D341Med (cell line): ENCODE measurements around the gene MCM5.
"Not testable (repeated sequence)": the region's sequence is repeated elsewhere in the genome, so short reads cannot be mapped to it uniquely, and the experiment has no call there.

Experiments
- DNase-seq: peaks from one replicate; pipeline ENCODE4 v3.0.0; 2012; ENCODE audit warnings: low spot score

The MCM5 gene

DNA sequence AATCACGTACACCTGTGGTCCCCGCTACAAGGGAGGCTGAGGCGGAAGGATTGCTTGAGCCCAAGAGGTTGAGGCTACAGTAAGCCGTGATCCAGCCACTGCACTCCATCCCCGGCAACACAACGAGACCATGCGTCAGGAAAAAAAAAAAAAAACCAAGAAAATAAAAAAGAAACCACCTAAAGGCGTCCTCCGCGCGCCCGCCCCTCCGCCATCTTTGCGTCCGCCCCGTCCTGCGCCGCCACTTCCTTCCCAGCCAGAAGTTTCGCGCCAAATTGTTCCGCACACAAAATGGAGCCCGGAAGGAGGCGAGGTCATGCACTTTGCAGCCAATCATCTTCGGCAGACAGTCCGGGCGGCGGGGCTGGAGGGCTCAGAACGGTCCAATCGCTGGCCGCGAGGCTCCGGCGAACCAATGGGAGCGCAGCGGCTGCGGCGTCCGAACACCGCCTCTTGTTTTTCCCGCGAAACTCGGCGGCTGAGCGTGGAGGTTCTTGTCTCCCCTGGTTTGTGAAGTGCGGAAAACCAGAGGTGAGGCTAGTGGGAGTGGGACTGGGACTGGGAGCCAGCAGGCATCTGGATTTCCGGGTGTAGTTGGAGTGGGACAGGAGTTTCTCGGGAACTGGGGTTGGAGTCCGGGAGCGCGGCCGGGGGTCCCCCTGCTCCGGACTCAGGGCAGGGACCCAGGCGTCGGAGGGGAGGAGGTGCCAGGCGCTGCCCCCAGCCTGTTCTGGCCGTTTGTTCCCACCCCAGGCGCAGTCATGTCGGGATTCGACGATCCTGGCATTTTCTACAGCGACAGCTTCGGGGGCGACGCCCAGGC, at the start of gene MCM5:
MCM5 (plus strand) TSS at position 463 of the 823 bp plus-strand sequence; CDS start at position 762, 299 bp downstream.
- DNase-seq, result peak; percentile 99

DNA sequence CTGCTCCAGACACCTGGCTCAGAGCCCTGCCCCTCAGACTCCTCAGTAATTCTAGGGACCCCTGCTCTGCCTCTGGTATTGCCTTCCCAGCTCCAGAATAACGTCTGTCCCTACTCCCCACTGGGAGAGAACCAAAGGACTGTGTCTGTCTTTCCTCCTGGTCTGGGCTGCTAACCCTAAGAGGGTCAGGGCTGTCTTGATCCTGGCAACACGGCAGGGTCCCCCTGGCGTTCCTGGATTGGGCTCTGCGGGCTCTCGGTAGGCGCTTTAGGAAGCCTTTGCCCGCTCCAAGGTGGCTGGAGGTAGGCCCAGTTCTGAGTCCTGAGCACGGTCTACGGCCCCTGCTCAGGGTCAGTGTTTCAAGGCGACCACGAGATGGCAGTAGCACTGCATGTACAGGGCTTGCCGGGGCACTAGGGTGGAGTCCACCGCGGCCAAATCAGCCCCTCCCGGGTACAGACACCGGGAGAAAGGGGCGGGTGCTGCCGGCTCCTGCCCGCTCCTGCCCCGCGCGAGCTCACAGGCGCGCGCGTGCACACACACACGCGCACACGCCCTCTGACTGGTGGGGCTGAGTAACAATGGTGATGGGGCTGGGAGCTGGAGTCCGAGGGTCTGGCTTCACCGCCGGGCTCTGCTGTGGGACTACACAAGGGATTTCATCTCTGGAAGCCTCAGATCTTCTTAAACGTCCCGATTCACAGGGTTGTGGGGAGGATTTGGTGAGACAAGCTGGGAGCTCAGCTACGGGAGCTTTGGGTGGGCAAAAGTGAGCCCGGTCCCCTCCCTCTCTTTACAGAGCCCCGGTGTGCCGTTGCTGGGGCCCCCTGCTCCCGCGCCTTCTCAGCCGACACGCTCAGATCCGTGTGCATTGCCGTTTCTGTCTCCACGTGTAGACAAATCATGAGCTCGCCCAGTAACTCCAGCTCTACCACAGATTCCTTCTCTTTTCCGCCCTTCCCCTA, 49.1 kb upstream of the MCM5 start:
- DNase-seq, result peak; percentile 96

DNA sequence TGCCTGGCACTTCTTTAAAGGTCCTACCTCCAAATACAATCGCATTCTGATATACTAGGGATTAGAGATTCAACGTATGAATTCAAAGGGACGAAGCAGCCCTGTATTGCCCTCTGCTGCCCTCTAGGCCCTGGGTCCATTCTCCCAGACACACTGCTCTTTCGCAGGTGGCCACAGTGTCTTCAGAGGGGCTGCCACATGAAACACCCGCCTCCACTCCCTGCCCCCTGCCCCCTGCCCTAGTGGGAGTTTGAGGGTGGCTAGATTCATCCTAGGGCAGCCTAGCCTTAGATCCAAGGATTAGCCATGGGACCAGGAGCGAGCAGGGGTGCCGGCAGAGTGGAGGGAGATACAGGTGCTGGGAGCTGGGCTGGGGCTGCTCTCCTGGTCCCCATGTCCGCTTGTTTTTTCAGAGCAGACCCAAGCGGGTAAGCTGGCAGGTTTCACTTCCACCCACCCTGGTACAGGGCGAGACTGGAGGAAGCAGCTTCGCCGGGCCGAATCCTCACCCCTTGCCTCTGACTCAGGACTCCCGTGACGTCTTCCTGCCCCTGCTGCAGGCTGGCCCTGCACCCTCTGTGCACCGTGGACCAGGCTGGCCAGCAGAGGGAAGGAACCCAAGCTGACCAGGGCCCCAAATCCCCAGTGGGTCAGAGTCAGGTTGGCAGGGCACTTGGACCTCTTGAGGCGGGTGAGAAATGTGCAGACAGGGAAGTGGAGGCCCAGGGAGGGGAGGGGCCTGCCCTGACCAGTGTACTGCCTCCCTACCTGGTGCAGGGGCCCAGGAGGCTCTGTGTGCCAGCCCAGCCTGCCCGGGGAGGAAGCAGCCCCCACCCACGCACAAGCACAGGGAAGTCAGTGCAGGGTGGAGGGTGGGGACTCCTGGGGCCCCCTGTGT, 47.5 kb upstream of the MCM5 start:
- DNase-seq, result peak; percentile 39

DNA sequence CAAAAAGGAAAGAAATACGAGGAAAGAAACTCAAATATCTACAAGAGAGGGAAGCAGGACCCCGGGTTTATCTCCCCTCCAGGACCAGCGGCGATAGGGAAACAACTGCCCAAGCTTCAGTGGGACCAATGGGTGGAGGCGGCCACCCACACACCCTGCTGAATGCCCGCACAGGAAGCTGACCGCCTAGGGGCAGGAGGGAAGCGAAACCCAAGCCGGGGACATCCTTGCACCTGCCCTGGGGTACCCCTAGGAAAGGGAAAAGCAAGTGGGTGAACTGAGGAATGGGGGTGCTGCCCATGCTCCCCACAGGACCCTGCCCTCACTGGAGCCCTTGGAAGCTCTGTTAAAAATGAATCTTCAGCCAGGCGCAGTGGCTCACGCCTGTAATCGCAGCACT, 46.6 kb upstream of the MCM5 start:
- DNase-seq, result no peak

DNA sequence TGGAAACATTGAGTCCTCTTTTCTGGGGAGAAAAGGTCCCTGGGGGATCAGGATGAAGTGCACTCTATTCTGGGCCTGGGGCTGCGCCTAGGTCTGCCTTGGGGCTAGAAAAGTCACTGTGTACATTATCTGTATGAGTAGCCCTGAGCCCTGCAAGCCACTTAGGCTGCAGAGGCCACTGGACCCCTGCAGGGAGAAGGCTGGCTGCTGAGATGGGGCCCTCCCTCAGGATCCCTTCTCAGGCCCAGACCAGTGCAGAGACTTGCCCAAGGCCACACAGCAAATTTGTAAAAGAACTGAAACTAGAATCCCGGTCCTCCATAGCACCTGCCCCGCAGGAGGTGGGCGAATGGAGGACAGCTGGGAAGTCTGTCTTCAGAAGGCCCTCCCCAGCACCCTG, 45.9 kb upstream of the MCM5 start:
- no peak for DNase-seq

DNA sequence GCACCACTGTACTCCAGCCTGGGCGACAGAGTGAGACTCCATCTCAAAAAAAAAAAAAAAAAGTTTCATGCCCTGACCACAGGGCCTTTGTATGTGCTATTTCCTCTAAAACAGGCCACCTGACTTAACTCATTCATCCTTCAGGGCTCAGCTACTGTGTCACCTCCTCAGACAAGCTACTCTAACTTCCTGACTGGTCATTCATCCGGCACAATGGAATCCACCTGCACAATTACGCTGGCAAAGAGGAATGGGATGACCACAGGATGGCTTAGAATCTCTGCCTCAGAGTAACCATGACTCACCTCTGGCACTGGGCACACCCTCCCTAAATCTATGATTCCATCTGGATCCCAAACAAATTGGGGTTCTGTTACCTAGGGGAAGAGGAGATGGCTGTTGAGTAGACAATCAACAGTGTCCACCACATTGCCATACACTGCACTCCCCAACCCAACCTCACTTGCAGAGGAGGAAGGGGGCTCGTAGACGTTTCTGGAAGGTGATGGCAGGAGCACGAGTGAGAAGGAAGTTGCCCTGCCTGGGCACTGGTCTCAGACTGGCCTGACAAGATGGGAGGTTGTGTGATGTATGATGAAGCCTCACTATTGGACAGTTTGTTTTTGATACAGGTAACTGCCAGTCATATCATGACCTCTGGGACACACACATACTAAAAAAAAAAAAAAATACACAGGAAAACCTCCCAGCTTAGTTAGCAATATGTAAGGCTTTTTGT, 41.9 kb upstream of the MCM5 start:
- DNase-seq, result no peak

DNA sequence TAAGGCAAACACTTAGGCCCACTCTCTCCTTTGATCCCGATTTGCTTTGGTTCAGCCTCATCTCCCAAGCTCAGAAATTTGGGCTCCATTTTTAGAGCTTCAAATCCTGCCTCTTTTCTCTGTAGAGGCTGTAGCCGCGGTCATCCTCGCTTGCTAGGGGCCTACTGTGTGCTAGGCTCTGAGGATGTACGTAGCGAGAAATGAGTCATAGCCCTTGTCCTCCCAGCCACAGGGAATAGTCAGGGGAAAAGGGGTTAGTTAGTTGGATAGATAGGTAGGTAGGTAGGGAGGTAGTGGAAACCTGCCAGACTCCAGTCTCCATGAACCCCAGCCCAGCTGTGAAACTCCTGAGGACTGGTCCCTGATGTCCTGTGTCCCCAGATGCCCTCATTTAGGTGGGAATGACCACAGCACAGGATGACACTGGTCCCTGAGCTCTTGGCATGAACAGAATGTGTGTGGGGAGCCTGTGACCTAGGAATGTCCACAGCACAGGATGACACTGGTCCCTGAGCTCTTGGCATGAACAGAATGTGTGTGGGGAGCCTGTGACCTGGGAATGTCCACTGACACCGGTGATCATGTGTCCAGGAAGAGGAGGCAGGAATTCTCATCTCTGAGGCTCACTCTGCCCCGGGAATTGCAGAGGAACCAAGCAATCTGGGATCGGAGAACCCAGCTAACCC, 40.4 kb upstream of the MCM5 start:
- DNase-seq, result no peak

DNA sequence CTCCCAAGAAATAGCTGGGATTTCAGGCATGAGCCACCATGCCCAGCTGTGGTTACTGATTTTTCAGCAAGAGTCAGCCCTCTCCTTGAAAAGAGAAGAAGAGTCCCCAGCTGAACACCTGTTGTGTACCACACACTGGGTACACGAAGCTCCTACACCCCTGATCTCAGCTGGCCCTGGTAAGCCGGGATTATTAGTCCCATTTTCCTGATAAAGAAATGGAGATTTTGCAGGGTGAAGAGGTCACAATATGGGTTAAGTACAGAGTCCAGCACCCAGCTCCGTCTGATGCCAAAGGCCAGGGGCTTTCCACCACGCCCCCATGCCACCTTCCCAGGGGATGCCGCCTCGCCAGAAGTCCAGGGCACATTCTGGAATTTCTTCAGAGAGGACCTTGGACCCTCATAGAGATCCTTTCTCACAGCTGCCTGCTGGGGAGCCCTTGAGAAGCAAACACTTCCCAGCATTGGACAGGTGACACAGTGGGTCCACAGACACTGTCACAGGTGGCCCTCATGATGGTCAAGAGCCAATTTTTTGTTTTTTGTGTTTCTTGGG, 38.9 kb upstream of the MCM5 start:
- DNase-seq, result no peak

DNA sequence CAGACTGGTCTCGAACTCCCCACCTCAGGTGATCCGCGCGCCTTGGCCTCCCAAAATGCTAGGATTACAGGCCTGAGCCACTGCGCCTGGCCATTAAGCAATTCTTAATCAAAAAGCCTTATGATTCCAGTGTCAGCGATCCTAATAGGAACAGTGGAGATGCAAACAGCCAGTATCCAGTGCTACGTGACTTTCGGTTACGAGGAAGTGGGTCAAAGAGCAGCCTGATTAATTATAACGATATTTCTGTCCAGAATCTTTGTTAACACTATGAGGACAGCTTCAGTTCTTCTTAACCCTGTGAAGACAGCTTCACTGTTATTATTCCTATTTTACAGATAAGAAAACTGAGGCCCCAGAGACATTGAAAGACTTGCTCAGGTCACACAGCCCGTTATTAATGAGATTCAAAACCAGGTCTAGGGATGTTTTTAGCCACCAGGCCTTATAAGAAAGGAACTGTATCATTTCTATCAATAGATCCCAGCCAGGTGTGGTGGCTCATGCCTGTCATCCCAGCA, 36.3 kb upstream of the MCM5 start:
- DNase-seq, result no peak

DNA sequence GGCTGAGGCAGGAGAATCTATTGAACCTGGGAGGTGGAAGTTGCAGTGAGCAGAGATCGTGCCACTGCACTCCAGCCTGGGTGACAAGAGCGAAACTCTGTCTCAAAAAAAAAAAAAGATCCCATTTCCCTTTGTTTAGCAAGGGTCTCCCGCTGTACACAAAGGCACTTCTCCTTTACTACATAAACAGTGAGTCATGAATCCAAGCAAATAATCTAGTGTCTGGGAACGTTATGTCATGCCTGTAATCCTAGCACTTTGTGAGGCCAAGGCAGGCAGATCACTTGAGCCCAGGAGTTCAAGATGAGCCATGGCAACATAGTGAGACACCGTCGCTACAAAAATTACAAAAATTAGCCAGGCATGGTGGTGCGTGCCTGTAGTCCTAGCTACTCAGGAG, 35.7 kb upstream of the MCM5 start:
- not testable (repeated sequence) for DNase-seq

DNA sequence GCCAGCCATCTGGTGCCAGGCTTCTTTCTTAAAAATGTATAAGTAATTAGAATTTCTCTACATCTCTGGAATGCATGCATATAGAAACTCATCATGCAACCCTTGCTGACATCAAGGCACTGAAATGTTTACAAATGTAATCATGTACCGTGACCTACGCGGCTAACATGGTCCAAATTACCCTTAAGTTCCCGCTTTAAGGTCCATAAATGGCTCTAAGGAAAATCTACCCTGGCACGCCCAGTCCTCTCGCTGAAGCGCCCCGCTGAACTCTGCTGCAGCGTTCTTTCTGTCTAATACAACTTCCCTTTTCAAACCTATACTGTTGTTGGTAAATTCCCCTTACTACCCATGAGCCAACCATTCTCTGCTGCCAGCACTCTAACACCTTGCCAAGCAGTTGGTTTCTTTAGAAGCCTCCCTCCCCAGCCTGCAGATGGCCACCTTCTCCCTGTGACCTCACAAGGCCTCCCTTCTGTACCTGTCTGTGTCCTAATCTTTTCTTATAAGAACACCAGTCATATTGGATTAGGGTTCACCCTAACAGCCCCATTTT, 32.5 kb upstream of the MCM5 start:
- no peak for DNase-seq

DNA sequence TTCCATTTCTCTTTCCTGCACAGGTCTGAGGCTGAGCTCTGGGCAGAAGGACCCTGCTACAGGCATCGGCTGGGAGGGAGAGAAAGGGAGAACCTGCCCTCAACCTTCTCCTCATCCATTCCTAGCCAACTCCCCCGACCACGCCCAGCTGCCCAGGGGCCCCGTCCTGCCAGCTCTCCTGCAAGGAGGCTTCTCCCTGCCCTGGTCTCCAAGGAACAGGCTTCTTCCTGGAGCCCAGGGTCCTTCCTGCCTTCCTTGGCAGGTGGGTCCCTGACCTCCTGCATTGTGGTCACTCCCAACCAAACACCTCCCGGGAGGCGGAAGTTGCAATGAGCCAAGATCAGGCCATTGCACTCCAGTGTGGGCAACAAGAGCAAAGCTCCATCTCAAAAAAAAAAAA, 31.6 kb upstream of the MCM5 start:
- DNase-seq, result no peak

DNA sequence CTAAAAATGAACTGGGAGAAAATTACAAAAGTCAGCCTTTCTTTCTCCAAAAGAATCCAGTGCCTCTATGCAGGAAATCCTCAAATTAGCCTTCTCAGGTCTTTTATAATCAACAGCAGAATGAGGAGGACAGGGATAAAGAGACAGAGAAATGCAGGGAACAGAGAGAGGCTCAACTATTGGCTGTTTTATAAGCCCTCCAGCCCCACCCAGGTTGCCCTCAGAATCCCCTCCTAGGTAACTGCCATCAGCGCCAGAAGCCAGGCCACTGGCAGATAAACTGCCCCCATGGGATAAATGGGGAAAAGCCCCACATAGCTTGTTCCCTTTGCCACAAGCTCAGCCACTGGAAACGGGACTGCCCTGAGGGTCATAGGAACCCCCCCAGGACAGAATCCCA, 29.9 kb upstream of the MCM5 start:
- no peak for DNase-seq

DNA sequence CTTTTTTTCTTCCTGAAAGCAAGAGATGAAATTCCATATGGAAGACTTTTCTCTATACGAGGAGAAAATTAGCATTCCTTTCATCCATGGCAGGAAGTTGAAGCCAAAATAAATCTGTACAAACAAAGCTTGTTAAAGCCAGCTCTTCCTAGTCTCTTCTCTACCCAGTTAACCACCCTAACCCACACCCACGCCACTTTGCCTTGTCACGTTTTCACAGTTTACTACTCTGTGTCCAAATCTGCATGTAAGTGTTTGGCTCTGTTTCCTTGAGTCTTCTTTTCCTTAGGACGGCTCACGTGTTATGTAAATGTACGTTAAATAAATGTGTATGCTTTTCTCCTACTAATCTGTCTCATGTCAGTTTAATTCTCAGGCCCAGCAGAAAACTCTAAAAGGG, 26.2 kb upstream of the MCM5 start:
- DNase-seq, result no peak

DNA sequence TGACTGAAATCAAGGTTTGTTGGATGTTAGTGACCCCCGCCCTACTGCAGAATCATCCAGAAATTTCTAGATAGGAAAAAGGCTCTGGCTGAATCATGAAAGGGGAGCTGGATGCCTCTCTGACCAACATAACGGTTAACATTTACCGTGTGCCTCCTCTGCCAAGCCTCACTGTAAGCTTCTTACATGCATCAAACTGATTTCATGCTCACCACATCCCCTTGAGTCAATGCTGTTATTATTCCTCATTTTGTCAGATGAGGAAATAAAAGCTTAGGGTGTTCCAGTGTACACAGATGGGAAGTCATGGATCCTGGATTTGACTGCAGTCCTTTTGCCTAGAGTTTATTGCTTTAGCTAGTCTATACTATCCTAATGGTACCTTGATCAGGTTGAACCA, 24.9 kb upstream of the MCM5 start:
- DNase-seq, result no peak

DNA sequence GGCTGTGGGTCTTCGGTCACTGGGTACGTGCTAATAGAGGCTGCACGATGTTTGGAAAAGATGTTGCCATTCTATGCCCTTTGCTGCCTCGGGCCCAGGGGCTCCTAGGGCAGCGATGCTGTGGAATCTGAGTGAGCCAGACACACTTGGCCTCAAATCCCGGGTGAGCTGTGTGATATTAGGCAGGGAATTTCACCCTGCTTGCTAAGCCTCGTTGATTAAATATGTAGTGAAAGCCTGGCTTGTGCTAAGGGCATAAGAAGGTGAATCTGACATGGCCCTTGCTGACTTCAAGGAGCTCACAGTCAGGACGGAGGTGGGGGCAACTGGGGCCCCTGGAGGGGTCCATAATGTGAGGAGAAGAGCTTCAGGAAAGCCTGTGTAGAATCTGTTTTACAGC, 24.4 kb upstream of the MCM5 start:
- no peak for DNase-seq

DNA sequence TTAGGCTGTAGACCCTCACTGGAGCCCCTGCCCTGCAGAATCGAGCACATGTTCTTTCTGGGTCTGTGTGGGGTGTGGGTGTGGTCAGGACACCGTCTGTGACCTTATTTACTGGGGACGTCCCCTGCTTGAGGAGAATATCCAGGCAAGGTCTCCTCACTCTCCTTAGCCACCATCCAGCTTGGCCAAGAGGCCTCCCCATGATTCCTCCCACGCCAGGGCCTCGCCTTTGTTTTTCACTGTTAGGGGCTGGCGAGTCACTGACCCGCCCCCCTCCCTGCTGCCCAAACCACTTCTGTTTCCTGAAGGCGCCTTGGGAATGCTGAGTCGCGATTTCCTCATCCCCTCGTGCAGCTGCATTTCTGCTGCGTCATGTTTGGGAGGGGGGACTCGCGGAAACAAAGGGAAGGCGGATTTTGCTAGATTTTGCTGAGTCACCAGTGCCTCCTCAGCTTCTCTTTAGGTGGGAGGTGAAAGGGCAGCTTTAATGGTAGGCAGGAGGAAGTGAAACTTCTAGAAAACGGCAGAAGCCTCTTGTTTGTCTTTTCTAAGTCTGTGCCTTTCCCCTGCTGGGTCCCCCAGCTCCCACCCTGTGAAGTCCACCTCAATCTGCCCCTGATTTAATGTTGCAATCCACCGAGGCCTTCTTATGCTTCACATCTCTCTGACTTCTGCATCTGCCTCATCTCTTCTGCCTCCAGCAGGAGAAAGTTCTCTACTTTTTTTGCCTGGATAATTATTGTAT, 23.0 kb upstream of the MCM5 start:
- DNase-seq, result peak; percentile 65

DNA sequence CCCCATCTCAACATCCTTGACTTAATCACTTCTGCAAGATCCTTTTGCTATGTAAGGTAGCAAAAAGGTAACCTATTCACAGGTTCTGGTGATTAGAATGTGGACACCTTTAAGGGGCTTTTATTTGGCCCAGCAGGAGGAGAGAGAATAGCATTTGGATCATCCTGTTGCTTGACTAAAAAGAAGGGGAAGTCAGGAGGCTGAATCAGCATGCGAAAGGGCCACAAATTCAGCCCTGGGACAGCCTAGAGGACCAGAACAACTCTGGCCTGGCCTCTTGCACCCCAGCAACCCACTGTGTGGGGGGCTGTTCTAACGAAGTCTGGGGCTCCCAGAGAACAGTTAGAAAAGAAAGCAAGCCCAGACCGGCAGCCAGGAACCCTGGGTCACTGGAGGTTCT, 22.2 kb upstream of the MCM5 start:
- no peak for DNase-seq

DNA sequence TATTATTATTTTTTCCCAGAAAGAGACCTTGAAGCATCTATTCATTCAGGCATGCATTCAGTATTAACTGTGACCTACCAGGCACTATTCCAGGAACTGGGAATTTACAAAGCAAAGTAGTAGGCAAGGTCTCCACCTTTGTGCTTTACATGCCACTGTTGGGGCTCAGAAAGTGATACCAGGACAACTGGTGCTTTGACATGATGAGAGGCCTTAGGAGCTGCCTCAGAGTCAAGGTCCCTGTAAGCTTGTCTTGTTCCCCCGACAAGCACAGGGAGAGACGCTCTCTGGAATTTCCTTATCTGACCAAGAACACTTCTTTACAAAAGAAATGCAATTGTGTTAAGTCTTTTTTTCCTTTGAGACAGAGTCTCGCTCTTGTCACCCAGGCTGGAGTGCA, 21.3 kb upstream of the MCM5 start:
- DNase-seq, result no peak
